GM21723 (cell line): ENCODE data around the gene POP7.
"Not testable (repeated sequence)": the region's sequence is repeated elsewhere in the genome, so short reads cannot be mapped to it uniquely, and the experiment has no call there.

Experiments
- ATAC-seq: cut with Tn5 transposase; IDR thresholded peaks from one replicate; pipeline ENCODE4 v1.9.1; 2021; ENCODE audit warnings: mild to moderate bottlenecking, moderate library complexity; ENCODE audit not compliant: unreplicated experiment

POP7 gene

GRCh38 chr7:100721505-100721812 lies 15.5 kb downstream of the POP7 start:
- no peak for ATAC-seq

GRCh38 chr7:100722480-100723212 lies 16.7 kb downstream of the POP7 start:
- no peak for ATAC-seq

- no peak for ATAC-seq
Observed at GRCh38 chr7:100723732-100724275, 17.9 kb downstream of the POP7 start.

- ATAC-seq: not testable (repeated sequence)
Observed at GRCh38 chr7:100724364-100724763, 18.4 kb downstream of the POP7 start.

GRCh38 chr7:100726996-100727761 lies 21.3 kb downstream of the POP7 start:
- no peak for ATAC-seq

GRCh38 chr7:100728196-100728595 lies 22.3 kb downstream of the POP7 start:
- ATAC-seq: no peak

- no peak for ATAC-seq
Observed at GRCh38 chr7:100730136-100730800, 24.3 kb downstream of the POP7 start.

GRCh38 chr7:100731937-100732636 lies 26.2 kb downstream of the POP7 start:
- no peak for ATAC-seq

- no peak for ATAC-seq
Observed at GRCh38 chr7:100735730-100736129, 29.8 kb downstream of the POP7 start.

GRCh38 chr7:100736671-100737070 lies 30.8 kb downstream of the POP7 start:
- no peak for ATAC-seq

GRCh38 chr7:100739934-100740333 lies 34.0 kb downstream of the POP7 start:
- ATAC-seq: no peak

- ATAC-seq: no peak
Observed at GRCh38 chr7:100744605-100745004, 38.7 kb downstream of the POP7 start.

GRCh38 chr7:100745184-100745583 lies 39.3 kb downstream of the POP7 start:
- no peak for ATAC-seq

GRCh38 chr7:100752994-100753393 lies 47.1 kb downstream of the POP7 start:
- no peak for ATAC-seq

GRCh38 chr7:100753750-100754149 lies 47.8 kb downstream of the POP7 start:
- ATAC-seq: no peak
